ENCODE results near the gene RTN4RL2. TPM values are rescaled to one million over a fixed set of nuclear protein-coding genes. Genes with fewer than 3 reads are reported as not detected.
A peak's percentile ranks its signal among the peaks of the same experiment; 100 is the strongest.

The RTN4RL2 gene
- total RNA-seq, 2 experiments from 2014 or later: 0.23 to 0.27 TPM

DNA sequence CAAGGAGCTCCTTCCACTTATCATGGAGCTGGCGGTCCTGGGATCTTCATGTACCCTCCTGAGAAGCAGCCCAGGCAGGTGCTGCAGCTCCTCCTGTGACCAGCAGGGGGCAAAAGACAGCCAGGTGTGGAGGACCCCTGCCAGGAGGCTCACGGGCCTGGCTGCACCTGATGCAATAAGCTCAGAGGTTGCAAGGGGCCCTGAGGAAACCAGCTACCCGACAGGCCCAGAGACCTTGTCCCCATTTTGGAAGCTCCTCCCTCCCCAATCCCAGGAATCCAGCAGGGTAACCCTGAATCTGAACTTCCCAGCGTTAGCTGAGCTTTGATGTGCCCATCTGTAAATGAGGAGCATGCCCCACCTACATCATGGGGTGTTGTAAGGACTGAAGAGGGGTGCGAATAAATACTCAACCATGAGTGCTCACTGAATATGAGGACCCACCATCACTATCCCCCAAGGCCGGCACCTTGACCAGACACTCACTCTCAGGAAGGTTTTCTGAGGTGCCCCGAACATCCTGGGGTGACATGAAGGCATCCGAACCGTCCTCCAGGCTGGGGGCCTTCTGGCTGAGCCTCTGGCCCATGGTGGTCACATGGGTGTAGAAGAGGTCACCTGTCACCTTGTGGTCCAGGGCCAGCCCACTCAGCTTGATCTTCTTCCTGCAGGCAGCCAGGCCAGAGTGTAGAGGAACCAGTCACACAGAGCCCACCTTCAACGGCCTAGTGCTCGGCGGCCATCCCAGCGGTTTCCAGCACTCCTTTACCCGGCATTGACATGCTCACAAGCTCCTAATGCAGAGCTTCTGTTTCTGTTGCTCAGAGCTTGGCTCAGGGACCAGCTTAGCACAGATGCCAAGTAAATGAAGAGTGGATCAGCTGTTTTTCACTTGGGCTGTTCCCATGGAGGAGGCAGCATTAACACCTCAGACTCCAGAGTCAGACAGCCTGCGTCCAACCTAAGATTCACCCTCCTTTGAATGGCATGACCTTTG lies 33.5 kb downstream of the RTN4RL2 start:
- Mint-ChIP-seq H3K27ac (peak overlapping the region; percentile 96), H3K4me1 (ENCODE audit: low read depth) (peaks cover 13% of the 10 kb centered on the region), H3K27me3 (no peaks in the 10 kb centered on the region), H3K9me3 (no peaks in the 10 kb centered on the region), H3K36me3 (ENCODE audit: low read depth) (peaks cover 61% of the 10 kb centered on the region), H3K4me3 (no peak overlapping the region)
- ChIA-PET POLR2A (interaction anchor here (0.7 to 2.0 kb wide), 9 partner anchors 9 to 70 kb away, joined by 3 to 17 read pairs (median 5); partner anchors contain the start of genes SLC43A1 and TIMM10), CTCF (interaction anchor here (0.6 to 13.2 kb wide), 56 partner anchors 8 to 306 kb away, joined by 3 to 425 read pairs (median 5); partner anchors contain the start of genes RTN4RL2, SLC43A1, SLC43A3 and SMTNL1)
- DNase-seq: peak; percentile 88
- intact Hi-C loops (cut with micrococcal nuclease): loop anchor here (2.0 kb wide), 1 partner anchor 33 kb away; no protein-coding TSS in a partner anchor
- peak; percentile 90 for ATAC-seq
- TF ChIP-seq, protein P1, sequence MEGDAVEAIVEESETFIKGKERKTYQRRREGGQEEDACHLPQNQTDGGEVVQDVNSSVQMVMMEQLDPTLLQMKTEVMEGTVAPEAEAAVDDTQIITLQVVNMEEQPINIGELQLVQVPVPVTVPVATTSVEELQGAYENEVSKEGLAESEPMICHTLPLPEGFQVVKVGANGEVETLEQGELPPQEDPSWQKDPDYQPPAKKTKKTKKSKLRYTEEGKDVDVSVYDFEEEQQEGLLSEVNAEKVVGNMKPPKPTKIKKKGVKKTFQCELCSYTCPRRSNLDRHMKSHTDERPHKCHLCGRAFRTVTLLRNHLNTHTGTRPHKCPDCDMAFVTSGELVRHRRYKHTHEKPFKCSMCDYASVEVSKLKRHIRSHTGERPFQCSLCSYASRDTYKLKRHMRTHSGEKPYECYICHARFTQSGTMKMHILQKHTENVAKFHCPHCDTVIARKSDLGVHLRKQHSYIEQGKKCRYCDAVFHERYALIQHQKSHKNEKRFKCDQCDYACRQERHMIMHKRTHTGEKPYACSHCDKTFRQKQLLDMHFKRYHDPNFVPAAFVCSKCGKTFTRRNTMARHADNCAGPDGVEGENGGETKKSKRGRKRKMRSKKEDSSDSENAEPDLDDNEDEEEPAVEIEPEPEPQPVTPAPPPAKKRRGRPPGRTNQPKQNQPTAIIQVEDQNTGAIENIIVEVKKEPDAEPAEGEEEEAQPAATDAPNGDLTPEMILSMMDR (IDR thresholded peaks at IDR 0.05): peak; percentile 90

- ChIA-PET CTCF (interaction anchor here (1.1 to 13.2 kb wide), 5 partner anchors 12 to 148 kb away, joined by 3 to 425 read pairs (median 4); partner anchors contain the start of gene TIMM10), POLR2A (interaction anchor here (0.6 to 2.6 kb wide), 3 partner anchors 9 to 223 kb away, joined by 3 to 8 read pairs (median 3); no protein-coding TSS in a partner anchor)
- ATAC-seq (no peak), DNase-seq (no peak)
- intact Hi-C loops (cut with micrococcal nuclease): no loop called here
- TF ChIP-seq, protein P1 (IDR thresholded peaks at IDR 0.05): no peak
- no peak overlapping the region for H3K4me3 Mint-ChIP-seq
- peak overlapping the region; percentile 50 for H3K27ac Mint-ChIP-seq
- no peaks in the 10 kb centered on the region for H3K27me3 Mint-ChIP-seq
- peaks cover 48% of the 10 kb centered on the region for H3K36me3 Mint-ChIP-seq (ENCODE audit: low read depth)
- peaks cover 16% of the 10 kb centered on the region for H3K4me1 Mint-ChIP-seq (ENCODE audit: low read depth)
- no peaks in the 10 kb centered on the region for H3K9me3 Mint-ChIP-seq
Measured at GRCh38 chr11:57496109-57496820, 35.9 kb downstream of the RTN4RL2 start.

GRCh38 chr11:57497303-57498247 lies 37.2 kb downstream of the RTN4RL2 start:
- CTCF ChIA-PET: interaction anchor here (0.6 to 13.2 kb wide), 4 partner anchors 17 to 152 kb away, joined by 3 to 425 read pairs (median 72); partner anchors contain the start of gene TIMM10
- H3K4me1 Mint-ChIP-seq (ENCODE audit: low read depth): peaks cover 16% of the 10 kb centered on the region

DNA sequence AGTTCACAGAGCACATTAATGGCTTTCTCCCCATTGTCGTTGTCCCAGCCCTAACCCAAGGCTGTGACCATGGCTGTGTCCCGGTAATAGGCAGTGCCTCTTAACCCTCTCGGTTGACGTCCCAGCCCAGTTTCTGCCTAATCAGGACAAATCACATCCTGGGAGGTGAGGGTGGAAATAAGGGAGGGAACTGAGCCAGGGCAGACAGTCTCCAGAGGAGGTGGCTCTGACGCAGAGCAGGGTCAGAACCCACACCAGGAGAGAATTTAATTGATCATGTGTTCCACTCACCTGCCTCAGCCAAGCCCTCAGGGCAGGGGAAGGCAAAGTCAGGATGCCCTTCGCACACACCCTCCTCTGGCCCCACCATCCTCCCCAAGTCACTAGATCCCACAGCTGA lies 38.2 kb downstream of the RTN4RL2 start:
- Mint-ChIP-seq H3K9me3 (no peaks in the 10 kb centered on the region), H3K27me3 (no peaks in the 10 kb centered on the region), H3K27ac (no peak overlapping the region), H3K36me3 (ENCODE audit: low read depth) (peaks cover 39% of the 10 kb centered on the region), H3K4me3 (no peak overlapping the region), H3K4me1 (ENCODE audit: low read depth) (peaks cover 14% of the 10 kb centered on the region)
- ATAC-seq (no peak), DNase-seq (no peak)
- ChIA-PET CTCF (interaction anchor here (9.1 to 13.2 kb wide), 2 partner anchors 18 to 29 kb away, joined by 141 to 425 read pairs; partner anchors contain the start of gene TIMM10), POLR2A (interaction anchor here (1.8 kb wide), 1 partner anchor 16 kb away, joined by 5 read pairs; no protein-coding TSS in a partner anchor)
- TF ChIP-seq, protein P1 (IDR thresholded peaks at IDR 0.05): no peak
- intact Hi-C loops (cut with micrococcal nuclease): no loop called here

More at GRCh38 chr11:57497303-57498247, 37.2 kb downstream of the RTN4RL2 start:
- intact Hi-C loops (cut with micrococcal nuclease): no loop called here
- H3K27me3 Mint-ChIP-seq: no peaks in the 10 kb centered on the region
- POLR2A ChIA-PET: interaction anchor here (2.6 kb wide), 1 partner anchor 17 kb away, joined by 8 read pairs; no protein-coding TSS in a partner anchor
- ATAC-seq (no peak), DNase-seq (no peak)
- H3K27ac Mint-ChIP-seq: peak overlapping the region; percentile 15
- H3K36me3 Mint-ChIP-seq (ENCODE audit: low read depth): peaks cover 42% of the 10 kb centered on the region
- no peaks in the 10 kb centered on the region for H3K9me3 Mint-ChIP-seq
- TF ChIP-seq, protein P1 (IDR thresholded peaks at IDR 0.05): no peak
- H3K4me3 Mint-ChIP-seq: no peak overlapping the region
